ENCODE measurements around the gene FSTL1. TPM values are rescaled to one million over a fixed set of nuclear protein-coding genes. Genes with fewer than 3 reads are reported as not detected.

FSTL1 gene
- total RNA-seq, 6 experiments from 2014 or later: 32.8 to 50.0 (median 45.5) TPM

- TF ChIP-seq POLR2A (IDR thresholded peaks at IDR 0.05): no peak
- no peak for TF ChIP-seq CTCF (IDR thresholded peaks at IDR 0.05)
- Histone ChIP-seq H3K4me3 (no peak overlapping the region), H3K4me1 (peaks cover 0 to 24% (median 0%) of the 10 kb centered on the region in 4 donors), H3K9me3 (no peaks in the 10 kb centered on the region), H3K36me3 (no peaks in the 10 kb centered on the region), H3K27ac (no peak overlapping the region), H3K27me3 (no peaks in the 10 kb centered on the region)
- ATAC-seq (peak in 1 of 4 donors; percentile 44), DNase-seq (no peak)
- WGBS (ENCODE audit: insufficient coverage, low coverage, low lambda C conversion rate, missing lambda C conversion rate): 29% methylated on average over 4 of the region's 4 CpGs
- intact Hi-C loops (cut with DNase I): no loop called here
These were observed 9.0 kb downstream of the FSTL1 start for GRCh38 chr3:120441776-120442175.

DNA sequence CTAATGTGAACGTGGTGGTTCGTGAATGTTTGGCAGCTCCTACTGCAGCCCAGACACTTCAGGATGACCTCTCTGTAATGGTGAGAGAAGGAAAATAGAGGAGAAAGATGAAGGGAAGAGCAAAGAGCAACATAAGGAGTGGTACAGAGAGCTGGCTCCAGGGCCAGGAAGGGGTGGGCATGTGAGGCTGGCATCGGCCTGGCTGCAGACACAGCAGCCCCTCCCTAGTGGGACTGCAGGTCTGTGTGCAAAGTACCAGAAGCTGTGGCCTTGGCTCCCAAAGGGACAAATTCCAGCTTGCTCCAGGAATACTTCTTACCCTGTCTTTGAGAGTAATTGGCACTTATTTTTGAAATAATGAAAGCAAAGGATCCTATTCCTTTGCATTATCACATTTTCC is 10.0 kb downstream of the FSTL1 start:
- DNase-seq (no peak), ATAC-seq (no peak)
- H3K27ac ChIP-seq: no peak overlapping the region
- no peaks in the 10 kb centered on the region for H3K36me3 ChIP-seq
- 47% methylated on average over 3 of the region's 3 CpGs for WGBS (ENCODE audit: insufficient coverage, low coverage, low lambda C conversion rate, missing lambda C conversion rate)
- H3K9me3 ChIP-seq: no peaks in the 10 kb centered on the region
- no peaks in the 10 kb centered on the region for H3K27me3 ChIP-seq
- intact Hi-C loops (cut with DNase I): no loop called here
- H3K4me3 ChIP-seq: no peak overlapping the region
- TF ChIP-seq POLR2A (IDR thresholded peaks at IDR 0.05) (no peak), CTCF (IDR thresholded peaks at IDR 0.05) (no peak)
- peaks cover 0 to 24% (median 0%) of the 10 kb centered on the region in 4 donors for H3K4me1 ChIP-seq

GRCh38 chr3:120440001-120440703 is 10.6 kb downstream of the FSTL1 start:
- no peak for TF ChIP-seq CTCF (IDR thresholded peaks at IDR 0.05)
- no peak for TF ChIP-seq POLR2A (IDR thresholded peaks at IDR 0.05)
- Histone ChIP-seq H3K27ac (peak overlapping the region in 1 of 3 donors; percentile 18), H3K4me1 (peaks cover 0 to 24% (median 0%) of the 10 kb centered on the region in 4 donors), H3K9me3 (no peaks in the 10 kb centered on the region), H3K4me3 (no peak overlapping the region), H3K27me3 (no peaks in the 10 kb centered on the region), H3K36me3 (no peaks in the 10 kb centered on the region)
- whole genome bisulfite sequencing (ENCODE audit: insufficient coverage, low coverage, low lambda C conversion rate, missing lambda C conversion rate): 82% methylated on average over 5 of the region's 5 CpGs
- intact Hi-C loops (cut with DNase I): no loop called here
- ATAC-seq (no peak), DNase-seq (no peak)

GRCh38 chr3:120438665-120439370 is 12.0 kb downstream of the FSTL1 start:
- Histone ChIP-seq H3K4me3 (no peak overlapping the region), H3K36me3 (no peaks in the 10 kb centered on the region), H3K4me1 (peaks cover 0 to 26% (median 0%) of the 10 kb centered on the region in 4 donors), H3K27ac (peak overlapping the region in 1 of 3 donors; percentile 5), H3K9me3 (no peaks in the 10 kb centered on the region), H3K27me3 (no peaks in the 10 kb centered on the region)
- ATAC-seq (peak; percentile 70 to 84 (median 83)), DNase-seq (peak; percentile 27 to 64 (median 55))
- intact Hi-C loops (cut with DNase I): no loop called here
- no peak for TF ChIP-seq CTCF (IDR thresholded peaks at IDR 0.05)
- TF ChIP-seq POLR2A (IDR thresholded peaks at IDR 0.05): no peak
- WGBS (ENCODE audit: insufficient coverage, low coverage, low lambda C conversion rate, missing lambda C conversion rate): 70% methylated on average over 9 of the region's 10 CpGs

Measured in right lobe of liver (tissue), 6 donors.